Endometrium (tissue), 2 donors: ENCODE data around the gene IER3.
"Not testable (repeated sequence)": the region's sequence is repeated elsewhere in the genome, so short reads cannot be mapped to it uniquely, and the experiment has no call there.

Experiments used
- FAIRE-seq: peaks from 2 replicates; lab custom pipeline; 2012; peaks lifted over from hg19 to GRCh38; lab: Jason Lieb, UNC
- donor health status: control.
- donor health status: control.

IER3 gene

GRCh38 chr6:30768634-30769087, 24.3 kb upstream of the IER3 start:
- FAIRE-seq: no peak

GRCh38 chr6:30767944-30768301, 23.6 kb upstream of the IER3 start:
- FAIRE-seq: no peak

- no peak for FAIRE-seq
These were observed 23.0 kb upstream of the IER3 start for GRCh38 chr6:30767158-30767943.

GRCh38 chr6:30766461-30767157, 22.3 kb upstream of the IER3 start:
- FAIRE-seq: no peak

GRCh38 chr6:30765495-30765894, 21.1 kb upstream of the IER3 start:
- FAIRE-seq: not testable (repeated sequence)

GRCh38 chr6:30764490-30765043, 20.2 kb upstream of the IER3 start:
- FAIRE-seq: not testable (repeated sequence)

- no peak for FAIRE-seq
These were observed 19.5 kb upstream of the IER3 start for GRCh38 chr6:30763618-30764489.

- FAIRE-seq: no peak
These were observed 18.8 kb upstream of the IER3 start for GRCh38 chr6:30763155-30763617.

GRCh38 chr6:30761791-30762429, 17.6 kb upstream of the IER3 start:
- FAIRE-seq: no peak

- no peak for FAIRE-seq
These were observed 16.2 kb upstream of the IER3 start for GRCh38 chr6:30760549-30760948.

- no peak for FAIRE-seq
These were observed 15.4 kb upstream of the IER3 start for GRCh38 chr6:30759575-30760239.

GRCh38 chr6:30757261-30757904, 13.0 kb upstream of the IER3 start:
- no peak for FAIRE-seq

- not testable (repeated sequence) for FAIRE-seq
These were observed 12.2 kb upstream of the IER3 start for GRCh38 chr6:30756405-30757003.

GRCh38 chr6:30754631-30755030, 10.3 kb upstream of the IER3 start:
- FAIRE-seq: no peak

GRCh38 chr6:30752157-30752927, 8.0 kb upstream of the IER3 start:
- no peak for FAIRE-seq

- no peak for FAIRE-seq
These were observed 6.0 kb upstream of the IER3 start for GRCh38 chr6:30750379-30750668.

GRCh38 chr6:30749554-30750378, 5.4 kb upstream of the IER3 start:
- FAIRE-seq: no peak

- FAIRE-seq: no peak
These were observed 4.6 kb upstream of the IER3 start for GRCh38 chr6:30748851-30749540.
